HCT116 (cell line): Measurements from ENCODE around the gene GLB1L. TPM values are rescaled to one million over a fixed set of nuclear protein-coding genes. Genes with fewer than 3 reads are reported as not detected.

ENCODE experiments used
- ATAC-seq: fragments of 200-7000 bp; cut with Tn5 transposase; 2 replicates; pipeline ENCODE4 v1.9.1; 2020; ENCODE audit warnings: mild to moderate bottlenecking, moderate library complexity
- BruUV-seq: library from RNA; stranded (reverse); fragments of 400-500 nt; replicated peaks from 2 replicates; lab custom pipeline; 2021; lab: Mats Ljungman, UMichigan
- CTCF ChIA-PET: fragments of 300-600 bp; sonication (Branson Sonifier 250); formaldehyde crosslinking; loops from one replicate; lab custom pipeline; 2021; ENCODE audit warnings: antibody characterized with exemption; lab: Charles Lee
- POLR2A ChIA-PET: fragments of 300-600, 350-600 bp; sonication (Branson Sonifier 250); formaldehyde crosslinking; loops from one replicate; lab custom pipeline; 2021; ENCODE audit warnings: antibody characterized with exemption; lab: Charles Lee
- RAD21 ChIA-PET, 2 experiments: fragments of 300-600 bp; sonication (Branson Sonifier 250); formaldehyde crosslinking; loops; one replicate each; lab custom pipeline; 2023; ENCODE audit warnings: low total read pairs in 2 of 2; ENCODE audit not compliant: uncharacterized antibody in 2 of 2, unreplicated experiment in 2 of 2, low non-redundant PET in 1 of 2; lab: Charles Lee
- DNase-seq: peaks from one replicate; pipeline ENCODE4 v3.0.0-alpha.2; 2010; ENCODE audit warnings: low read depth, low spot score
- H2AFZ ChIP-seq: fragments of 200-600 bp; shearing (Covaris generic), sonication (generic); 2 replicates; pipeline ENCODE4 v1.6.1; 2017; ENCODE audit warnings: low read depth, mixed run types, mixed read lengths, antibody characterized with exemption, low read length; ENCODE audit not compliant: poor library complexity, severe bottlenecking
- H3K27ac ChIP-seq: 2 replicates; pipeline ENCODE4 v1.5.1; 2012; ENCODE audit warnings: low read depth, low read length
- H3K27me3 ChIP-seq: fragments of 200-600 bp; sonication (generic); 2 replicates; pipeline ENCODE4 v1.6.1; 2016; ENCODE audit warnings: mixed run types, low read length, mixed read lengths; ENCODE audit not compliant: insufficient read depth
- H3K36me3 ChIP-seq, 2 experiments: fragments of 200-500 bp in 1 of 2; fragments of 200-600 bp in 1 of 2; sonication (Bioruptor generic) in 1 of 2; sonication (generic) in 1 of 2; 2 replicates each; pipeline versions ENCODE4 v1.5.1 to v1.6.1; 2014 to 2016; ENCODE audit warnings: low read length in 2 of 2, inconsistent platforms in 1 of 2, mixed read lengths in 1 of 2, mixed run types in 1 of 2; ENCODE audit not compliant: insufficient read depth in 2 of 2, control insufficient read depth in 1 of 2
- H3K4me1 ChIP-seq, 2 experiments: fragments of 200-600 bp in 1 of 2; sonication (generic) in 1 of 2; 2 replicates each; pipeline versions ENCODE4 v1.5.1 to v1.6.1; 2012 to 2017; ENCODE audit warnings: low read length in 2 of 2, inconsistent platforms in 1 of 2, mild to moderate bottlenecking in 1 of 2, mixed read lengths in 1 of 2, mixed run types in 1 of 2, moderate library complexity in 1 of 2; ENCODE audit not compliant: insufficient read depth in 2 of 2, control insufficient read depth in 1 of 2
- H3K4me2 ChIP-seq: fragments of 200-600 bp; sonication (generic); 2 replicates; pipeline ENCODE4 v1.6.1; 2017; ENCODE audit warnings: mixed run types, low read length, mixed read lengths
- H3K4me3 ChIP-seq, 2 experiments: fragments of 200-600 bp in 1 of 2; sonication (generic) in 1 of 2; replicated peaks in 1 of 2; 2 replicates each; pipeline ENCODE4 v1.5.1; 2011 to 2016; ENCODE audit warnings: low read length in 2 of 2, control low read depth in 1 of 2, low read depth in 1 of 2, mild to moderate bottlenecking in 1 of 2, mixed read lengths in 1 of 2, mixed run types in 1 of 2
- H3K79me2 ChIP-seq: fragments of 200-600 bp; sonication (generic); 2 replicates; pipeline ENCODE4 v1.6.1; 2017; ENCODE audit warnings: mild to moderate bottlenecking, mixed run types, low read length, moderate library complexity, mixed read lengths; ENCODE audit not compliant: insufficient read depth
- H3K9ac ChIP-seq: fragments of 200-600 bp; sonication (generic); 2 replicates; pipeline ENCODE4 v1.6.1; 2016; ENCODE audit warnings: low read length, mixed read lengths
- H3K9me2 ChIP-seq: fragments of 200-600 bp; sonication (generic), shearing (Covaris generic); 2 replicates; pipeline ENCODE4 v1.6.1; 2017; ENCODE audit warnings: mixed run types, mild to moderate bottlenecking, moderate library complexity; ENCODE audit not compliant: insufficient read depth
- H3K9me3 ChIP-seq, 2 experiments: fragments of 200-500 bp in 1 of 2; fragments of 200-600 bp in 1 of 2; sonication (Bioruptor generic) in 1 of 2; sonication (generic) in 1 of 2; 2 replicates each; pipeline ENCODE4 v1.6.1; 2014 to 2017; ENCODE audit warnings: low read length in 2 of 2, mixed read lengths in 2 of 2, inconsistent platforms in 1 of 2, low read depth in 1 of 2, mild to moderate bottlenecking in 1 of 2, mixed run types in 1 of 2, moderate library complexity in 1 of 2; ENCODE audit not compliant: control insufficient read depth in 1 of 2, insufficient read depth in 1 of 2
- H4K20me1 ChIP-seq: fragments of 200-600 bp; sonication (generic), shearing (Covaris generic); 2 replicates; pipeline ENCODE4 v1.6.1; 2017; ENCODE audit warnings: mixed run types, mild to moderate bottlenecking, moderate library complexity; ENCODE audit not compliant: insufficient read depth
- CTCF ChIP-seq, 3 experiments: fragments of 200-600 bp in 1 of 3; sonication (generic) in 1 of 3; IDR thresholded peaks in 2 of 3; conservative IDR thresholded peaks in 1 of 3; 2 replicates each; pipeline ENCODE4 v1.5.1; 2012 to 2017; ENCODE audit warnings: low read depth in 2 of 3, low read length in 2 of 3, antibody characterized with exemption in 1 of 3, borderline replicate concordance in 1 of 3, control low read depth in 1 of 3, mild to moderate bottlenecking in 1 of 3, mixed read lengths in 1 of 3, mixed run types in 1 of 3, moderate library complexity in 1 of 3; ENCODE audit not compliant: insufficient read depth in 1 of 3
- EGR1 ChIP-seq: IDR thresholded peaks from 2 replicates; pipeline ENCODE4 v1.6.1; 2012; ENCODE audit warnings: low read depth
- FOSL1 ChIP-seq: IDR thresholded peaks from 2 replicates; pipeline ENCODE4 v1.6.1; 2012; ENCODE audit warnings: low read depth
- MAX ChIP-seq: IDR thresholded peaks from 2 replicates; pipeline ENCODE4 v1.6.1; 2012
- POLR2AphosphoS5 ChIP-seq: IDR thresholded peaks from 2 replicates; pipeline ENCODE4 v1.6.1; 2011; ENCODE audit warnings: mild to moderate bottlenecking, low read depth, low read length, moderate library complexity
- RAD21 ChIP-seq: IDR thresholded peaks from 2 replicates; pipeline ENCODE4 v1.6.1; 2012; ENCODE audit warnings: low read depth, mild to moderate bottlenecking
- ZBTB33 ChIP-seq: IDR thresholded peaks from 2 replicates; pipeline ENCODE4 v1.6.1; 2011; ENCODE audit warnings: mild to moderate bottlenecking, low read length, moderate library complexity; ENCODE audit not compliant: insufficient replicate concordance; ENCODE audit errors: extremely low read depth
- ZNF274 ChIP-seq: fragments of 200-500 bp; sonication (Bioruptor generic); IDR thresholded peaks from 2 replicates; pipeline ENCODE4 v1.6.1; 2014; ENCODE audit warnings: mild to moderate bottlenecking, low read depth, low read length, inconsistent platforms
- intact Hi-C: fragments of 100-400 bp; cut with micrococcal nuclease; formaldehyde crosslinking; loops from 2 replicates; pipeline ENCODE4 v1.10.0; 2022
- total RNA-seq: library from RNA; stranded (reverse); gene quantifications from one replicate; pipeline ENCODE4 v1.2.1, GENCODE V29; 2021; ENCODE audit not compliant: unreplicated experiment

The GLB1L gene
- total RNA-seq, 1 experiment from 2014 or later: 6.6 TPM

GRCh38 chr2:219245899-219246230 is 621 bp upstream of the GLB1L start:
- no TSS peak for BruUV-seq
- intact Hi-C loops: no loop called here
- Histone ChIP-seq H3K36me3 (peaks cover 0 to 5% of the 10 kb centered on the region in 2 experiments; a peak in 2 of 4 replicates), H3K4me2 (peak overlapping the region; percentile 87), H3K27me3 (no peaks in the 10 kb centered on the region), H2AFZ (no peak overlapping the region), H3K9me3 (no peaks in the 10 kb centered on the region), H3K9me2 (no peaks in the 10 kb centered on the region), H3K79me2 (peaks cover 14% of the 10 kb centered on the region; the same call in 1 of the 2 replicates), H3K4me3 (peak overlapping the region; percentile 80 to 96), H4K20me1 (no peaks in the 10 kb centered on the region), H3K4me1 (peaks cover 29 to 41% of the 10 kb centered on the region in 2 experiments), H3K27ac (peak overlapping the region; percentile 79), H3K9ac (peak overlapping the region; percentile 82)
- ATAC-seq: no peak
- POLR2A ChIA-PET: interaction anchor here (1.4 to 2.5 kb wide), 2 partner anchors 17 to 29 kb away, joined by 7 to 8 read pairs; partner anchors contain the start of genes ANKZF1 and ATG9A
- RAD21 ChIA-PET: no interaction called here
- TF ChIP-seq POLR2AphosphoS5: no peak
- TF ChIP-seq ZBTB33: no peak
- TF ChIP-seq EGR1: no peak
- TF ChIP-seq CTCF (IDR thresholded peaks at IDR 0.05 in 2 of 3, conservative IDR thresholded peaks at IDR 0.05 in 1 of 3; ENCODE audit: borderline replicate concordance in 1 of 3, insufficient read depth in 1 of 3, low read depth in 2 of 3, low read length in 2 of 3): no peak
- no peak for TF ChIP-seq RAD21
- TF ChIP-seq ZNF274: no peak
- no peak for TF ChIP-seq FOSL1
- TF ChIP-seq MAX: no peak
- CTCF ChIA-PET: interaction anchor here (0.6 to 2.6 kb wide), 4 partner anchors 33 to 599 kb away, joined by 3 to 19 read pairs (median 3); partner anchors contain the start of gene DNAJB2
- no peak for DNase-seq
